ENCODE results near the gene CDH5.

- no peak for TF ChIP-seq CTCF (conservative IDR thresholded peaks at IDR 0.05; ENCODE audit: low read length)
- TF ChIP-seq EZH2phosphoT487 (IDR thresholded peaks at IDR 0.05; ENCODE audit: borderline replicate concordance, low read depth, low read length): no peak
Observed at GRCh38 chr16:66360624-66361324, 5.7 kb upstream of the CDH5 start.
